HG02973 (cell line): ENCODE results near the gene GAS7.
A peak's percentile ranks its signal among the peaks of the same experiment; 100 is the strongest.

Source experiments
- ATAC-seq: cut with Tn5 transposase; IDR thresholded peaks from one replicate; pipeline ENCODE4 v1.9.1; 2021; ENCODE audit warnings: moderate library complexity; ENCODE audit not compliant: unreplicated experiment

Gene GAS7

DNA sequence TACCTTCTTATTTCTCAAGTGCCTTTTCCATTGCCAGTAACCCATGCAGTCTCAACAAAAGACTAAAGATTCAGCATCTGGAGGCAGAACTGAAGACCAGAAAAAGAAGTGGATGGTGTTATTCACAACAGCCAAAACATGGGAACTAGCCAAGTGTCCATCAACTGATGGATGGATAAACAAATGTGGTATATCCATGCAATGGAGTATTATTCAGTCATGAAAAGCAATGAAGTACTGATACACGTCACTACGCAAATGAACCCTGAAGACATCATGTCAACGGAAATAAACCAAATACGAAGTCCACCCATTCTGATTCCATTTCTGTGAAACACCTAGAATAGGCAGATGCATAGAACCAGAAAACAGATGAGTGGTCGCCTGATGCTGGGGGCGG, 25.6 kb downstream of the GAS7 start:
- no peak for ATAC-seq

DNA sequence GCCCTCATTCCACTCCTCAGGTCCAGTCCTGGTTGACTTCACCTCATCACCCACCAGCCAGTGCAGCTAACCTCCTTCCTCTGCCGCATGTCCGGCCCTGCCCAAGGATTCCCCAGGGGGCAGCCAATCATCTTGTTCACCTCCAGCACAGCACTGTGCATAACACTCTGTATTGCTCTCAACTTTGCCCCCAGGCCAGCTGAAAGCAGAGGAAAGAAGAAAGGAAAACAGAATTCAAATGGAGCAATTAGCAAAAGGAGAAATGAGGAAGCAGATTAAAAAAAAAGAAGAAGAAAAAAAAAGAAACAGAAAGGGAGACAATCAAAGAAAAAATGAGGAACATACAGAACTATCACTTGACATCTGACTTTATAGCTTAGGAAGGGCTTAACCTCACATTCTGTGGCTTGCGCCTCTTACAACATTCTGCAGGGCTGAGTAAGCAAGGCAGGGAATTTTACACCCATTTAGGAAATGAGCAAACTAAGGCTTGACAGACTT, 26.1 kb downstream of the GAS7 start:
- no peak for ATAC-seq

DNA sequence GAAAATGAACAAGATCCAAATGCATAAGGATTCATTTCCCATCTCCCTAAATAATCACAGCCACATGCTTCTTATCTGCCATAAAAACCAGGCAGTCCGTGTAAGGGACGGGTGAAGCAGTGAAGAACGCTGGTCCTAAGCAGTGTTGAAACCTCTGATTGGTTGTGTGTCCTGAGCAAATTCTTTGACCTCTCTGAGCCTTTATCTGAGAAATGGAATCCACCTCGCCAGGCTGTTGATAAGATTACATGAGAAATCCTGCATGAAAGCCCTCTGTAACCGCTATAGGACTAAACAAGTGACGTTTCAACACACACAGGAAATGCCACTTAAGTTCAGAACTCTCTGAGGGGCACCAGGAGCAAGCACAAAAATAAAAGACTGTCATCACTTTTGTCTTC, 26.8 kb downstream of the GAS7 start:
- no peak for ATAC-seq

DNA sequence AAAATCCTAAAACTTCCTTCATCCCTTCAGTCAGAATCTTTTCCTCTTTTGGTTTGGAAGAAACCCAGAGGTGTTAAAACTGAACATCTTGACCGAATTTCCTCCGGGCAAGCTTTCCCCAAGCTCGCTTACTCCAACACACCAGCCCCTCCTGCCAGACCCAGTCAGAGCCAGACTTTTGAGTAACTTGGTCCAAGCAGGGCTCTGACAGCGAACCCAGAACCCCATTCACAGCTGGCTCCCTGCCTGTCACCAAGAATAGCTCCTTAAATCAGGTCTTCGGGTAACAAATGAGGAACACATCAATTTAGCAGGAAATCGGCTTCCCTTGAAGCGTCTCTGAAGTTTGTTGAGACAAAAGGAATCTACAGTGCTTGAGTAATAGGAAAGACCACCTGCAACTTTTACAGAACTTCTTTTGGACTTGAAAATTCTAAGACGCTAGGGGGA, 27.3 kb downstream of the GAS7 start:
- ATAC-seq: no peak

DNA sequence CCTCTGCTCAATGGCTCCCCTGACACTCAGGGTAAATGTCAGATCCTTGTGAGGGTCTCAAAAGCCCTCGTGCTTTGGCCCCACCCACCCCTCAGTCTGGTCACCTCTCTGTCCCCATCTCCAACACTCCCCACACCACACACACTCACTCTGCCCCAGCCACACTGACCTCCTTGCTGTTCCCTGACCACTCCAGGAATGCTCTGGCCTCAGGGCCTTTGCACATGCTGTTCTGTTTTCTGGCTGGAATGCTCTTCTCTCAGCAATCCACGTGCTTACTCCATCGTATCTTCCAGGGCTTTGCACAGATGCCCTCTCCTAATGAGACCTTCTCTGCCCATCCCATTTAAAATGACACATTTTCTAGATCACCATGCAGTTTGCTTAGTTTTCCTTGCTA, 28.2 kb downstream of the GAS7 start:
- ATAC-seq: no peak

DNA sequence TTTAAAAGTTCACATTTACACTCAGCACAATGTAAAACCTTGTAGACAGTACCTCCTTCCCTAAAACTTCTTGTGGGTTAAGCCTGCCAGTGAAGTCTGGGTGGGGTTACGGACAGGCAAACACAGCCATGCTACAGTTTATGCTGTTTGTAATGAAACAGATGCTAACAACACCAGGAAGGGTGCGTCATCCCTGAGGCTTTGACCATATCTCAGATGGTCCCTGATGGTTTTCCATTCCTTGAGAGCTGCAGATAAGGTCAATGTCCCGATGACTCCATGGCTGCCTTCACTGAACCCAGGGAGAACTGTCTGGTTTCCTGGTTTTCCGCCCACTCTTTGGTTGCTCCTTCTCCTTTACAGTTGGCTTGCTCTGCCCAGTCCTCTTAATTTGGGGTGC, 29.1 kb downstream of the GAS7 start:
- ATAC-seq: no peak

DNA sequence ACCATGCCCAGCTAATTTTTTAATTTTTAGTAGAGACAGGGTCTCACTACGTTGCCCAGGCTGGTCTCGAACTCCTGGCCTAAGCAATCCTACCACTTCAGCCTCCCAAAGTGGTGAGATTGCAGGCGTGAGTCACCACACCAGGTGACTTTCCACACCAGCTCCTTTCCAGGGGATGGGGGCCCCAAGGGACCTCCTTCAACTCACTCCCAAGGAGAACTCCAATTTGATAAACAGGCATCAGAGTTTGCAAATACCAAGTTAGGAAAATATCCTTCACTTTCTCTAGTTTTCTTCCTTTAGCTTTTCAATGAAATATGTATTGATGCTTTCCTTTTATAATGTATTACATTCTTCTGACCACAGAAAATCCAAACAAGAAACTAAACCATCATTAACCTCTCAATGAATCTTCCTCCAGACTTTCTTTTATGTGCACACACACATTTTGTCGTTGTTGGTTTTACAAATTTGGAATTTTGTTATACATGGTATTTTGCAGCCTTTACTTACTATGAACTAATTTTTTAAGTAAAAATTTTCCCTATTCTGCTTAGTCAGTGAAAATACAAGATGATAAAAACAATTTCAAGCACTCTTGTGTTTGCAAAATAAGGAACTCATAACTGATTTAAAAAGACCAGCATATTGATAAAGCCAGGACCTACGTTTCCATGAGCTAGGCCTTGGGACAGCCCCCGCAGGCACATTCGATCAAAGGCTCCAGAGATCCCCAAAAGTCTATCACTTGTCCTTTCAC, 32.0 kb downstream of the GAS7 start:
- ATAC-seq: no peak

DNA sequence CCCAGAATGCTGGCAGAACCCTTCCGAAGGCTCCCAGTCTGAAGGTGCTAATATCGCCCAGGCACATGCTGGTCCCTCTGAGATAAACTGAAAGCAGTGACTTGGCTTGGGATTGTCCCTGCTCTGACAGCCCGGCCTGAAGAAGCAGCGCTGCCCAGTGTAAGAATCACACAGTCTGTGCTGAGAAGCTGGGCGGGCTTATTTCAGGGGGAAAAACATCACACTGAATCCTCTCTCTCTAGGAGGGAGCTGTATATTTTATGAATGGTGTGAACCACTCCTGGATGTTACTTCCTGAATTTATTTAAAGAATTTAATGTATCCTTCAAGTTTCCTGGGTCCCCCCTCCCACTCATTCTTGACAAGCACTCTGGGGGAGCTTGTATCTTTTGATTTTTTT, 36.3 kb downstream of the GAS7 start:
- no peak for ATAC-seq

DNA sequence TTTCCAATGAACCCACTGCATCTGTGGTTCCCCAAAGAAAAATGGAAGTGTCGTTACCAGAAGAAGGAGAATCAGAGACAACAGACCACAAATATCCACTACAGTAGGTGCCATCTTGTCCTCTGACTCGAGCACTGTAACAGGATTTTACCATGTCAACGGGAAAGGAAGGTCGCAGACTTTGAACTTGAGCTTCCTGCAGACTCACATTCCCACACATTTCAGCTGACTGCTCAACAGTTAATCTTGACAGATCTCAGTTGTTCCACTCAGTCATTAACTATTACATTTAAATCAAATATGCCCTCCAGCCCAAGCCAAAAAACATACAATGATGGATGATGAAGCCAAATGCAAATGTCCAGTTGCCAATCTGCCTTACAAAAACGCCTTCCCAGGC, 37.0 kb downstream of the GAS7 start:
- ATAC-seq: no peak

DNA sequence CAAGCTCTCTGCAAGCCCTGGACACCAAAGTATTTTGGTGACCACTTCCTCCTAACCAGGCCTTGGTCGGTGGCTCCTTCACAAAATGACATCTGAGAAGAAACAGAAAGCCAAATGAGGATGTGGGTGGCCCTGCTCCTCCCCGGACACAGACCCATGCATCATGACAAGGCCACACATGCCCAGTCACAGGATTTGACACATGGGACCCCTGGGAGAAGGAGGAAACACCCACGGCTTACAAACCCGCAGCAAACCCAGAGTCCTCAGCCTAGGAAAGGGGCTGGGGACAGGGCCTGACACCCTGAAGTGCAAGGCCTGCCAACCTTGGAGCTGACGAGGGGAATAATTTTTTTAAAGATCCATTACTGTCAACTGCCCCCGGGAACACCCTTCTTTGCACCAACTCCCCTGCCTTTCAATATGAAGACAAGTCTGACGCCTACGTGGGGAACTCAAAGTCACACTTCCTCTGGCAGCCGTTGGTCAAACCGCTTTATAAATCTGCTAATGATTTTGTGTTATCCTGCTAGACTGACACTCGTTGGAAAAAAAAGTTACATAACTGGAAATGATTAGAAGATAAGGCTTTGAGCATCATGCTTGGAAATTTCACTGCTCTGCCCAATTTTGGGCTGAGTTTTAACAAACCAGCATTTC, 41.3 kb downstream of the GAS7 start:
- peak; percentile 69 for ATAC-seq

DNA sequence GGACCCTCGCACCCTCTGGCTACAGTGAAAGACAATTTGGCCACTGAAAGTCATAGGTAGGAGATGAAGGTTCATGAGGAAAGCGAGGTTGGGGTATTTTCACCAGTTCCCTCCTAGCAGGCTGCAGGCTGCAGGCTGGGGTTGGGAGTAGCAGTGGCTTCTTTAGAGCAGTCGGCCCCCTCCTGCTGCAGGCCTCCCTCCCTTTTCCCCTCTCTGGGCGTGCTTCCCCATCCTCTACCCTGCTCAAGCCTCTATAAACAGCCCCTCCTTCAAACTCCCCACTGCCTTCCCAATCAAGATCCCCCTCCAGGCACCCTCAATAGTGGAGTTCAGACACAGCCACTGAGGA, 41.8 kb downstream of the GAS7 start:
- no peak for ATAC-seq

DNA sequence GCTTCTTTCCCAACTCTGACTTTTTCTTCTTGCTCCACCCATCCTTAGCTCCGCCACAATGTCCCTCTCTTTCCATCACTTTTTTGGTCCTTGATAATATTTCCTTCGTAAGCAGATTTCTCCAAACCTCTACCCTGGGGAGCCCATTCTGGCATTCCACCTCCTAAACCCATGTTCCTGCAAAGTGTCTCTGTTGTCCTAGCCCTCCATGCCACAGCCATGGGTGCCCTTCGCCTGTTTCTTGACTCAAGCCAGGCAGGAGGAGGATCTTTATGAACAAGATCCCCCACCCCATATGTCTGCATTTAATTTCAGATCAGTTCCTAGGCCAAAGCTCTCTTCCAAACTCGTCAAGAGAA, 42.4 kb downstream of the GAS7 start:
- no peak for ATAC-seq

DNA sequence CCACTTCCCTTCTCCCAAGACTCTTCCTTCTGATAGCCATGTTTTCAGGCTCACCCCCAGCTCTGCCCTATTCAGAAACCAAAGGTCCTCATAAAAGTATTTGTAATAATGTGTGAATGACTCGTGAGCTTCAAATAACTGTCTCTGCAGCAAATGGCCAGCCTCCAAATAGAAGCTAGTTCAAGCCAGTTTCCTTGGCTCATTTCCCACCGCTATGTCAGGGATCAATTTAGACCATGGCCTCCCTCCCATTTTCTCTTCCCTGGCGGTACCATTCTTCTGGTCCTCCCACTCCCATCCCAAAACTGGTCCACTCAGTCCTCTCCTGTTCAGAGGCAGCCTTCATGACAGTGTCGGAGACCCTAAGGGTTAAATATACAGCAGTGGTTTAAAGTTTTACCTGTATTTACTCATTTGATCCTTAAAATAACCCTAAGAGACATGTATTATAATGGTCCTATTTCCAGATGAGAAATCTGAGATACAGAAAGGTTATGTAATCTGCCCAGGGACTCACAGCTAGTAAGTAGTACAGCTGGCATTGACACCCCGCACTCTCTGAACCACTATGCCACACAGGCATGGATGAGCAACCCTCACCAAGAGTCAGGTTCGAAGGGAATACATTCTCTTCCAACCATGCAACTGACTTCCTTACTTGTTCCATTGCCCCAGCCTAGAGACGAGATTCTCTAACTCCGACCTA, 42.9 kb downstream of the GAS7 start:
- no peak for ATAC-seq

DNA sequence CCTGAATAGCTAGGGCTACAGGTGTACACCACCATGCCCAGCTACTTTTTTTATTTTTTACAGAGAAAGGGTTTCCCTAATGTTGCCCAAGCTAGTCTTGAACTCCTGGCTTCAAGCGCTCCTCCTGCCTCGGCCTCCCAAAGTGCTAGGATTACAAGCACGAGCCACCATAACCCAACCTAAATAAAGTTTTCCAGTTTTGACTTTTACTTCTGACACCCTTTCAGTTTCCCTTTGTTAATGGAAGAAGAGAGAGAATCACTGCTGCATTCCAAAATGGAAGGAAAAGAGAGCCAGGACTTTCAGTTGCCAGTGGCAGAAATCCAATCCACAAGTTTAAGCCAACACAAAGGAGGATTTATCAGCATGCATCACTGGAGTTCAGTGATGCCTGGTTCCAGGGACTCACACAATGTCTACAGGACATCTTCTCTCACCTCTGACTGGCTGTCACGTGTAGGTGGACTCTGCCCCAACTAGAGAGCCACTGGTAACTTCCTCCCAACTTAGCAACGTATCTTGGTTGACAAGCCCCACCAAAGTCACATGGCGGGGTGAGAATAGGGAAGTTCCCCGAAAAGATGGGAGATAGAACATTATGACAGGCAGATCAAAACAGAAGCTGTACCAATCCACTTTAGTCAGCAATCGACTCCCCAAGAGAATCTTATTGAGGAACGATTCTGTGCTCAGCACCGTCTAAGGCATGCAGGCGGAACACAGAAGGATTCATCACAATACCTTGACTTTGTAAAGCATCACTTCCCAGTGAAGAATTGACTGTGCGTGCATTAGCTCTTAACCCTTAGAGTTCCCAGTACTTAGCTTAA, 46.5 kb downstream of the GAS7 start:
- ATAC-seq: no peak

DNA sequence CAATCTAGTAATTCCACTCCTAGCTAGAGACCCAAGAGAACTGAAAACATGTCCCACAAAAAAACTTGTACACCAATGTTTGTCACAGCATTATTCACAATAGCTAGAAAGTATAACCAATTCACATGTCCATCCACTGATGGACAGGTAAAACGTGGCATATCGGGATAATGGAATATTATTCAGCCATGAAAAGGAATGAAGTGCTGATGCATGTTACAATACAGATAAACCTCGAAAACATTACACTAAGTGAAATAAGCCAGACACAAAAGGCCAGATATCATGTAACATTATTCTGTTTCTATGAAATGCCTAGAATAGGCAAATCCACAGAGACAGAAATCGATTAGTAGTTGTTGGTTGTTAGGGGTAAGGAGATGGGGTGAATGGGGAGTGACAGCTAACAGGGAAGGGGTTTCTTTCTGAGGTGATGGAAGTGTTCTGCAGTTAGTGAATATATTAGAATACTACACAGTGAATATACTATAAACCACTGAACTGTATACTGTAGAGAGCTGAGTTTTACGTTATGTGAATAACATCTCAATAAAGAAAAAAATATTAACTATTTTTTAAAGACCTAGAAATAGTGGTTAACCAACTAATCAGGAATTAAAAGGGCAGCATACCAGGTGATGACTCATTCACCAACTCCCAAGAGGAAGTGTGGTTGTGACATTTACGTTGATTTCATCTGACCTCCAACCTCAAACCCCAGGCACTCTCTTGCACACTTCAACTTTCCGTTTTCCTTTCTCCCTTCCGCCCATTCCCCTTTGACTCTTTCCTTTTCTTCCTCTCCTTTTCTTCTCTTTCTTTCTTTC, 48.6 kb downstream of the GAS7 start:
- peak; percentile 70 for ATAC-seq

DNA sequence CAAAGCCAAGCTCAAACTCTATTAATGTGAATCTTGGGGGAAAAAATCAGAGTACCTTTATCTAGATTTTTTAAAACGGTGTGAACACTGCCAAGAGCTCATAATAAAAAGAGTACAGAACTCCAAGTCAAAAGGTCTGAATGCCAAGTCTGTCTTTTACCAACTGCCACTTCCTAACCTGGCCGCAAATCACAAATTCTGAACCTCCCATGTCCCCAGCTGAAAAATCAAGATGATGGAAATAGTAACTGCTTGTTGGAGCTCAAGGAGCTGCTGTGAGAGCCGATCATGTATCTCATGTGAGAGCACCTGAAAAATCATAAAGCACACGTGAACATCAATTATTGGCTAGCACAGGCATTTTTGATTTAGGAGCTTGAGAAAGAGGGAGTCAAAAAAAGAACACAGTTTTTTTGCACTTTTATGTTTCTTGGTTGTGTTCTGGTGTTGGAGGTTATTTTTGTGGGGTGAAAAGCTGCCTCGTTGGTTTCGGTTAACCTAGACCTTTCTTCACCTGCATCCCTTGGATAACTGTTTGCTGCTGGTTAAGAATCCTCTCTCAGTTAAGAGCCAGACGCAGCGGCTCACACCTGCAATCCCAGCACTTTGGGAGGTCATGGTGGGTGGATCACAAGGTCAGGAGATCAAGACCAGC, 50.5 kb downstream of the GAS7 start:
- no peak for ATAC-seq

DNA sequence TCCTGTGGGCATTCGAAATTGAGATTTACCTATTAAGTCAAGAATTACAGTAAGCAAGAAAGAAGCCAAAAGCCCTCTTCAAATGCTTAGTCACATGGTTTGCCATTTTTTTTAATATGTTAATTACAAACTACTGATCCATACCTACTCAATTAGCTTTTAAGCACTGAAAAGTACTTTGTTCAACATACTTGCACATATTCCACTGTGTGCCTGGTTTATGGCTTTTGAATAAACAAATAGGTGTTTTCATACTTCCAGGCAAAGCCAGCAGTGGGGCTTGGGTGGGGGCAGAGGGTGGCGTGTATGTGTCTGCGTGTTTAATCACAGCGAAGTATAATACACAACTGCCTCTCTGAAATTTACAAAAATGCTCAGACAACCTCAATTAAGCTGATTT, 51.4 kb downstream of the GAS7 start:
- no peak for ATAC-seq

DNA sequence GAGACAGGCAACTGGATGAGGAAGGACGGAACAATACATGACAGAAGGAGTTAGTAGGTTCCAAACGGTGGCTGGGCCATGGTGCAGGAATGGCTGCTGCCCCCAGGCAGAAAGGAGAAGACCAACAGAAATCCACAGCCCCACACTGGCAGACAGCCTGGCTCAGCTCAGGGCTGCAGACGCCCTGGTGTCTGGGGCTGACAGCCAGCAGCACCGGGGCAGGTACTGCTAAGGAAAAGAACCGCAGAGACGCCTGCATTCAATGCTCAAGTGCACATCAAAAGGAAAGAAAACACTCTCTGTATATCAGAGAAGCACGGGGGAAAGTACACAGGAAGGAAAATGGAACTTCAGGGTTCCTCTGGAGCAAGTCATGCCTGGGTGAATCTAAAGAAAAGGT, 53.4 kb downstream of the GAS7 start:
- ATAC-seq: no peak

DNA sequence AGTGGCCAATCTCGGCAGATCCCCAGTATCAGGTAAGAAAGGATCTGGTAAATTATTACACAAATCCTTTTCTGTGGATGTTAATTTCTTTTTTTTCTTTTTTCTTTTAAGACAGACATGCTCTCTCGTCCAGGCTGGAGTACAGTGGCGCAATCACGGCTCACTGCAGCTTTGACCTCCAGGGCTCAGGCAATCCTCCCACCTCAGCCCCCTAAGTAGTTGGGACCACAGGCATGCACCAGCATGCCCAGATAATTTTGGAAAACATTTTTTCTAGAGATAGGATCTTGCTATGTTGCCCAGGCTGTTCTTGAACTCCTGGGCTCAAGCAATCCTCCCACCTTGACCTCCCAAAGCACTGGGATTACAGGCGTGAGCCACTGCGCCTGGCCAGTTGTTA, 54.0 kb downstream of the GAS7 start:
- no peak for ATAC-seq

DNA sequence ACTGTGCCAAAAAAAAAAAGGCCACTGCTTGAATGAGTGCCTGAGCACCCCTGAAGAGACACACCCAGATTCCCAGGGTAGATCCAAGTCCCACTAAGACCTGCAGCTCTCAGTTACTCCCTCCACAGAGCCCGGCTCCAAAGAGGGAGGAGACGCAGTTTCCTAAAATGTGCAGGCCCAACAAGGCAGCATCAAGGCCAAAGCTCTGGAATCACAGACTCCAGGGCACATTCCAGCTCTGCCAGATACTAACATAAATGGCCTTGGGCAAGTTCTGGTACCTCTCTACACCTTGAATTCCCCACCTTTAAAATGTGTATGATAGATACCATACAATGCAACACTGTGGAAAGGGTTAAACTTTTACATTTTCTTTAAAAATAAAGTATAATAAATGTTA, 57.0 kb downstream of the GAS7 start:
- ATAC-seq: no peak
